ENCODE data around the gene ZNF416.

The ZNF416 gene

GRCh38 chr19:57559404-57560025 is 19.2 kb downstream of the ZNF416 start, which contains the start of gene ZNF550:
TSS of gene ZNF550 (minus strand) at chr19:57559863. CDS start at chr19:57559682, 181 bp downstream.
- Histone ChIP-seq H3K27ac (ENCODE audit: insufficient read depth, low read length, poor library complexity, severe bottlenecking) (peak within 1 kb of the TSS; percentile 52), H3K9me3 (ENCODE audit: control insufficient read depth, low read length) (peaks cover under 1% of the 10 kb centered on the region), H3K27me3 (replicated peaks; ENCODE audit: control insufficient read depth, insufficient read depth, low read length, poor library complexity, severe bottlenecking) (no peaks in the 10 kb centered on the region), H3K4me3 (ENCODE audit: insufficient read depth, low read depth, low read length, poor library complexity, severe bottlenecking) (peak within 1 kb of the TSS; percentile 83), H3K36me3 (ENCODE audit: control insufficient read depth, insufficient read depth, low read length) (peaks cover 19% of the 10 kb centered on the region), H3K4me1 (ENCODE audit: control insufficient read depth, insufficient read depth, low read length, poor library complexity, severe bottlenecking) (no peaks in the 10 kb centered on the region)
- DNase-seq = peak; percentile 69 to 75 (median 75)

- no peaks in the 10 kb centered on the region for H3K27me3 ChIP-seq (replicated peaks; ENCODE audit: control insufficient read depth, insufficient read depth, low read length, poor library complexity, severe bottlenecking)
- H3K36me3 ChIP-seq (ENCODE audit: control insufficient read depth, insufficient read depth, low read length) = peaks cover 24% of the 10 kb centered on the region
- DNase-seq = no peak
- H3K27ac ChIP-seq (ENCODE audit: insufficient read depth, low read length, poor library complexity, severe bottlenecking) = peak overlapping the region; percentile 52
- H3K4me1 ChIP-seq (ENCODE audit: control insufficient read depth, insufficient read depth, low read length, poor library complexity, severe bottlenecking) = no peaks in the 10 kb centered on the region
- peaks cover 3% of the 10 kb centered on the region for H3K9me3 ChIP-seq (ENCODE audit: control insufficient read depth, low read length)
- peak overlapping the region; percentile 83 for H3K4me3 ChIP-seq (ENCODE audit: insufficient read depth, low read depth, low read length, poor library complexity, severe bottlenecking)
These were observed 19.7 kb downstream of the ZNF416 start for GRCh38 chr19:57559008-57559403.

GRCh38 chr19:57558525-57558924 is 20.2 kb downstream of the ZNF416 start:
- H3K4me1 ChIP-seq (ENCODE audit: control insufficient read depth, insufficient read depth, low read length, poor library complexity, severe bottlenecking) = no peaks in the 10 kb centered on the region
- DNase-seq = no peak
- H3K27ac ChIP-seq (ENCODE audit: insufficient read depth, low read length, poor library complexity, severe bottlenecking) = no peak overlapping the region
- H3K9me3 ChIP-seq (ENCODE audit: control insufficient read depth, low read length) = peaks cover 7% of the 10 kb centered on the region
- peak overlapping the region; percentile 83 for H3K4me3 ChIP-seq (ENCODE audit: insufficient read depth, low read depth, low read length, poor library complexity, severe bottlenecking)
- no peaks in the 10 kb centered on the region for H3K27me3 ChIP-seq (replicated peaks; ENCODE audit: control insufficient read depth, insufficient read depth, low read length, poor library complexity, severe bottlenecking)
- peaks cover 28% of the 10 kb centered on the region for H3K36me3 ChIP-seq (ENCODE audit: control insufficient read depth, insufficient read depth, low read length)

GRCh38 chr19:57557659-57558058 is 21.1 kb downstream of the ZNF416 start:
- H3K4me3 ChIP-seq (ENCODE audit: insufficient read depth, low read depth, low read length, poor library complexity, severe bottlenecking) = no peak overlapping the region
- peaks cover 16% of the 10 kb centered on the region for H3K9me3 ChIP-seq (ENCODE audit: control insufficient read depth, low read length)
- H3K27ac ChIP-seq (ENCODE audit: insufficient read depth, low read length, poor library complexity, severe bottlenecking) = no peak overlapping the region
- no peak for DNase-seq
- no peaks in the 10 kb centered on the region for H3K4me1 ChIP-seq (ENCODE audit: control insufficient read depth, insufficient read depth, low read length, poor library complexity, severe bottlenecking)
- H3K36me3 ChIP-seq (ENCODE audit: control insufficient read depth, insufficient read depth, low read length) = peaks cover 37% of the 10 kb centered on the region
- no peaks in the 10 kb centered on the region for H3K27me3 ChIP-seq (replicated peaks; ENCODE audit: control insufficient read depth, insufficient read depth, low read length, poor library complexity, severe bottlenecking)

GRCh38 chr19:57552432-57552831 is 26.3 kb downstream of the ZNF416 start:
- Histone ChIP-seq H3K36me3 (ENCODE audit: control insufficient read depth, insufficient read depth, low read length) (peaks cover 87% of the 10 kb centered on the region), H3K27me3 (replicated peaks; ENCODE audit: control insufficient read depth, insufficient read depth, low read length, poor library complexity, severe bottlenecking) (no peaks in the 10 kb centered on the region), H3K4me3 (ENCODE audit: insufficient read depth, low read depth, low read length, poor library complexity, severe bottlenecking) (no peak overlapping the region), H3K27ac (ENCODE audit: insufficient read depth, low read length, poor library complexity, severe bottlenecking) (no peak overlapping the region), H3K9me3 (ENCODE audit: control insufficient read depth, low read length) (peaks cover 32% of the 10 kb centered on the region), H3K4me1 (ENCODE audit: control insufficient read depth, insufficient read depth, low read length, poor library complexity, severe bottlenecking) (no peaks in the 10 kb centered on the region)
- no peak for DNase-seq

GRCh38 chr19:57546513-57546912 is 32.2 kb downstream of the ZNF416 start:
- H3K9me3 ChIP-seq (ENCODE audit: control insufficient read depth, low read length) = peaks cover 54% of the 10 kb centered on the region
- no peak for DNase-seq
- H3K4me1 ChIP-seq (ENCODE audit: control insufficient read depth, insufficient read depth, low read length, poor library complexity, severe bottlenecking) = no peaks in the 10 kb centered on the region
- H3K27ac ChIP-seq (ENCODE audit: insufficient read depth, low read length, poor library complexity, severe bottlenecking) = no peak overlapping the region
- H3K27me3 ChIP-seq (replicated peaks; ENCODE audit: control insufficient read depth, insufficient read depth, low read length, poor library complexity, severe bottlenecking) = no peaks in the 10 kb centered on the region
- no peak overlapping the region for H3K4me3 ChIP-seq (ENCODE audit: insufficient read depth, low read depth, low read length, poor library complexity, severe bottlenecking)
- peaks cover 75% of the 10 kb centered on the region for H3K36me3 ChIP-seq (ENCODE audit: control insufficient read depth, insufficient read depth, low read length)

GRCh38 chr19:57537953-57538547 is 40.7 kb downstream of the ZNF416 start:
- Histone ChIP-seq H3K4me3 (ENCODE audit: insufficient read depth, low read depth, low read length, poor library complexity, severe bottlenecking) (no peak overlapping the region), H3K4me1 (ENCODE audit: control insufficient read depth, insufficient read depth, low read length, poor library complexity, severe bottlenecking) (no peaks in the 10 kb centered on the region), H3K27me3 (replicated peaks; ENCODE audit: control insufficient read depth, insufficient read depth, low read length, poor library complexity, severe bottlenecking) (no peaks in the 10 kb centered on the region), H3K9me3 (ENCODE audit: control insufficient read depth, low read length) (peaks cover 77% of the 10 kb centered on the region), H3K36me3 (ENCODE audit: control insufficient read depth, insufficient read depth, low read length) (peaks cover 77% of the 10 kb centered on the region), H3K27ac (ENCODE audit: insufficient read depth, low read length, poor library complexity, severe bottlenecking) (no peak overlapping the region)
- no peak for DNase-seq

GRCh38 chr19:57527136-57527881 is 51.4 kb downstream of the ZNF416 start, which contains the start of gene ZNF549:
TSS of gene ZNF549 (plus strand) at chr19:57527356. CDS start at chr19:57527574, 218 bp downstream.
- Histone ChIP-seq H3K27ac (ENCODE audit: insufficient read depth, low read length, poor library complexity, severe bottlenecking) (peak within 1 kb of the TSS; percentile 87), H3K36me3 (ENCODE audit: control insufficient read depth, insufficient read depth, low read length) (peaks cover 15% of the 10 kb centered on the region), H3K27me3 (replicated peaks; ENCODE audit: control insufficient read depth, insufficient read depth, low read length, poor library complexity, severe bottlenecking) (no peaks in the 10 kb centered on the region), H3K9me3 (ENCODE audit: control insufficient read depth, low read length) (peaks cover 19% of the 10 kb centered on the region), H3K4me1 (ENCODE audit: control insufficient read depth, insufficient read depth, low read length, poor library complexity, severe bottlenecking) (peaks cover 7% of the 10 kb centered on the region), H3K4me3 (ENCODE audit: insufficient read depth, low read depth, low read length, poor library complexity, severe bottlenecking) (peak within 1 kb of the TSS; percentile 90)
- peak; percentile 80 to 87 (median 81) for DNase-seq

All from effector memory CD4-positive, alpha-beta T cell (primary cell).